Smooth muscle cell (in vitro differentiated cells): Measurements from ENCODE around the gene STAC3. TPM values are rescaled to one million over a fixed set of nuclear protein-coding genes. Genes with fewer than 3 reads are reported as not detected.

Source experiments
- DNase-seq: peaks from one replicate; lab custom pipeline; 2025; ENCODE audit not compliant: unreplicated experiment; lab: John Stamatoyannopoulos, UW
- H2AFZ ChIP-seq: fragments of 200-600 bp; sonication (generic); 2 replicates; pipeline ENCODE4 v1.6.0; 2016; ENCODE audit warnings: antibody characterized with exemption, low read depth, mild to moderate bottlenecking
- H3F3A ChIP-seq: fragments of 200-600 bp; sonication (generic); 2 replicates; pipeline ENCODE4 v1.6.0; 2017; ENCODE audit warnings: antibody characterized with exemption, low read depth
- H3K27ac ChIP-seq: fragments of 200-600 bp; sonication (generic); 2 replicates; pipeline ENCODE4 v1.5.1; 2016; ENCODE audit warnings: low read depth, mild to moderate bottlenecking
- H3K27me3 ChIP-seq: fragments of 200-600 bp; sonication (generic); 2 replicates; pipeline ENCODE4 v1.6.1; 2016; ENCODE audit warnings: low read depth, mild to moderate bottlenecking
- H3K36me3 ChIP-seq: fragments of 200-600 bp; sonication (generic); 2 replicates; pipeline ENCODE4 v1.5.1; 2016; ENCODE audit warnings: low read depth
- H3K4me1 ChIP-seq: fragments of 200-600 bp; sonication (generic); 2 replicates; pipeline ENCODE4 v1.5.1; 2016; ENCODE audit warnings: low read depth
- H3K4me2 ChIP-seq: fragments of 200-600 bp; sonication (generic); 2 replicates; pipeline ENCODE4 v1.6.0; 2016; ENCODE audit warnings: mild to moderate bottlenecking
- H3K4me3 ChIP-seq: fragments of 200-600 bp; sonication (generic); 2 replicates; pipeline ENCODE4 v1.5.1; 2016; ENCODE audit warnings: mild to moderate bottlenecking
- H3K79me2 ChIP-seq: fragments of 200-600 bp; sonication (generic); 2 replicates; pipeline ENCODE4 v1.6.0; 2016; ENCODE audit warnings: low read depth, mild to moderate bottlenecking
- H3K9ac ChIP-seq: fragments of 200-600 bp; sonication (generic); 2 replicates; pipeline ENCODE4 v1.6.0; 2016; ENCODE audit warnings: low read depth
- H3K9me3 ChIP-seq: fragments of 200-600 bp; sonication (generic); replicated peaks from 2 replicates; pipeline ENCODE4 v1.5.1; 2016; ENCODE audit warnings: low read depth
- H4K20me1 ChIP-seq: fragments of 200-600 bp; sonication (generic); 2 replicates; pipeline ENCODE4 v1.6.0; 2016; ENCODE audit warnings: low read depth
- CTCF ChIP-seq: fragments of 200-600 bp; sonication (generic); IDR thresholded peaks from 2 replicates; pipeline ENCODE4 v1.5.1; 2017; ENCODE audit warnings: borderline replicate concordance, mild to moderate bottlenecking, antibody characterized with exemption; ENCODE audit not compliant: insufficient read depth, poor library complexity, severe bottlenecking
- WGBS: methylation state at CpG from one replicate; pipeline ENCODE4 v1.1.7; 2016; ENCODE audit warnings: low lambda C conversion rate; 5-methylcytosine and 5-hydroxymethylcytosine counted together
- polyA plus RNA-seq: library from polyadenylated mRNA; unstranded; fragments of >200 nt; fragmentation: Nextera tagmentation; extraction: Ambion mirVana; gene quantifications from 2 replicates; pipeline ENCODE4 v1.2.1, GENCODE V29; 2016
- total RNA-seq: library from RNA; depleted of rRNA; stranded (reverse); fragments of >200 nt; gene quantifications from 2 replicates; pipeline ENCODE4 v1.2.3, GENCODE V29; 2014

STAC3 gene
- total and polyA plus RNA-seq, 2 experiments from 2014 or later: 1.4 TPM; not detected in 1

- Histone ChIP-seq H3K4me3 (no peak overlapping the region), H3K27me3 (no peaks in the 10 kb centered on the region), H3K79me2 (no peaks in the 10 kb centered on the region), H4K20me1 (no peaks in the 10 kb centered on the region), H3K4me1 (no peaks in the 10 kb centered on the region), H2AFZ (no peak overlapping the region), H3K9me3 (no peaks in the 10 kb centered on the region), H3K36me3 (peaks cover 4% of the 10 kb centered on the region), H3F3A (no peaks in the 10 kb centered on the region), H3K27ac (no peak overlapping the region), H3K4me2 (no peak overlapping the region), H3K9ac (no peak overlapping the region)
- no peak for DNase-seq
- no peak for TF ChIP-seq CTCF
Observed at GRCh38 chr12:57273516-57273915, 22.5 kb upstream of the STAC3 start.

GRCh38 chr12:57272337-57273151, 21.6 kb upstream of the STAC3 start:
- H3F3A ChIP-seq: no peaks in the 10 kb centered on the region
- no peaks in the 10 kb centered on the region for H3K9me3 ChIP-seq
- no peak for DNase-seq
- no peak overlapping the region for H2AFZ ChIP-seq
- 93% methylated on average over 5 of the region's 7 CpGs for WGBS
- no peak for TF ChIP-seq CTCF
- no peaks in the 10 kb centered on the region for H3K79me2 ChIP-seq
- H3K36me3 ChIP-seq: peaks cover 4% of the 10 kb centered on the region
- no peak overlapping the region for H3K4me2 ChIP-seq
- H3K4me1 ChIP-seq: no peaks in the 10 kb centered on the region
- no peak overlapping the region for H3K27ac ChIP-seq
- no peak overlapping the region for H3K9ac ChIP-seq
- no peak overlapping the region for H3K4me3 ChIP-seq
- H4K20me1 ChIP-seq: no peaks in the 10 kb centered on the region
- no peaks in the 10 kb centered on the region for H3K27me3 ChIP-seq

GRCh38 chr12:57270966-57271470, 20.0 kb upstream of the STAC3 start:
- no peaks in the 10 kb centered on the region for H3K4me1 ChIP-seq
- no peak overlapping the region for H3K9ac ChIP-seq
- H3K27ac ChIP-seq: no peak overlapping the region
- 89% methylated on average over 1 of the region's 1 CpG for WGBS
- H3K4me2 ChIP-seq: no peak overlapping the region
- H3K27me3 ChIP-seq: no peaks in the 10 kb centered on the region
- no peaks in the 10 kb centered on the region for H3K9me3 ChIP-seq
- H4K20me1 ChIP-seq: no peaks in the 10 kb centered on the region
- no peaks in the 10 kb centered on the region for H3F3A ChIP-seq
- H3K4me3 ChIP-seq: no peak overlapping the region
- no peaks in the 10 kb centered on the region for H3K79me2 ChIP-seq
- TF ChIP-seq CTCF: no peak
- H2AFZ ChIP-seq: no peak overlapping the region
- DNase-seq: no peak
- H3K36me3 ChIP-seq: peaks cover 4% of the 10 kb centered on the region

GRCh38 chr12:57268264-57268663, 17.3 kb upstream of the STAC3 start:
- no peak for TF ChIP-seq CTCF
- no peak overlapping the region for H3K27ac ChIP-seq
- no peak overlapping the region for H3K4me3 ChIP-seq
- 87% methylated on average over 7 of the region's 7 CpGs for WGBS
- no peaks in the 10 kb centered on the region for H3K9me3 ChIP-seq
- H3F3A ChIP-seq: no peaks in the 10 kb centered on the region
- H3K4me2 ChIP-seq: no peak overlapping the region
- H3K9ac ChIP-seq: no peak overlapping the region
- H3K27me3 ChIP-seq: no peaks in the 10 kb centered on the region
- no peak for DNase-seq
- no peaks in the 10 kb centered on the region for H3K79me2 ChIP-seq
- H3K4me1 ChIP-seq: no peaks in the 10 kb centered on the region
- H3K36me3 ChIP-seq: peaks cover 4% of the 10 kb centered on the region
- H2AFZ ChIP-seq: no peak overlapping the region
- no peaks in the 10 kb centered on the region for H4K20me1 ChIP-seq
